K562 (cell line): ENCODE measurements around the gene CDRT4. TPM values are rescaled to one million over a fixed set of nuclear protein-coding genes. Genes with fewer than 3 reads are reported as not detected.

Experiments
- ATF1 ChIP-seq, 2 experiments: fragments of 450-650 bp in 1 of 2; IDR thresholded peaks; 2 replicates each; pipeline ENCODE4 v1.6.1; 2016; ENCODE audit warnings: missing compliant biosample characterization in 1 of 2, missing genetic modification characterization in 1 of 2
- BACH1 ChIP-seq: fragments of 200-800 bp; sonication (Bioruptor generic); IDR thresholded peaks from 2 replicates; pipeline ENCODE4 v1.6.1; 2016; ENCODE audit warnings: missing genetic modification characterization, missing compliant biosample characterization
- CBFA2T2 ChIP-seq: fragments of 450-650 bp; conservative IDR thresholded peaks from 2 replicates; pipeline ENCODE4 v1.6.1; 2017; ENCODE audit warnings: mild to moderate bottlenecking
- CHAMP1 ChIP-seq: fragments of 450-650 bp; IDR thresholded peaks from 2 replicates; pipeline ENCODE4 v1.6.1; 2016; ENCODE audit warnings: mild to moderate bottlenecking
- CREBBP ChIP-seq: IDR thresholded peaks from one replicate; pipeline ENCODE4 v1.6.1; 2012; ENCODE audit warnings: low read depth, mild to moderate bottlenecking, control low read depth, inconsistent platforms, low read length
- DPF2 ChIP-seq: fragments of 450-650 bp; IDR thresholded peaks from 2 replicates; pipeline ENCODE4 v1.6.1; 2016
- FOXA3 ChIP-seq, 2 experiments: fragments of 450-650 bp in 1 of 2; sonication (generic) in 1 of 2; formaldehyde crosslinking; IDR thresholded peaks in 1 of 2; conservative IDR thresholded peaks in 1 of 2; 2 replicates each; pipeline versions ENCODE4 v1.4.0 to v1.8.0; 2020 to 2022; ENCODE audit warnings: mild to moderate bottlenecking in 2 of 2, missing genetic modification reagents in 1 of 2
- HMG20B ChIP-seq: fragments of 250-450 bp; sonication (Bioruptor Pico); IDR thresholded peaks from 2 replicates; pipeline ENCODE4 v1.5.0; 2021; ENCODE audit warnings: mild to moderate bottlenecking
- JUNB ChIP-seq: fragments of 450-650 bp; formaldehyde crosslinking; conservative IDR thresholded peaks from 2 replicates; pipeline ENCODE4 v1.4.0; 2020; ENCODE audit warnings: mild to moderate bottlenecking
- JUND ChIP-seq, 2 experiments: IDR thresholded peaks; 2 replicates in 1 of 2; 3 replicates in 1 of 2; pipeline ENCODE4 v1.6.1; 2011; ENCODE audit warnings: borderline replicate concordance in 2 of 2, low read depth in 2 of 2, low read length in 2 of 2, improper control_type of control experiment in 1 of 2, missing biosample characterization in 1 of 2, missing genetic modification characterization in 1 of 2, missing genetic modification reagents in 1 of 2
- LEF1 ChIP-seq: fragments of 450-650 bp; IDR thresholded peaks from 2 replicates; pipeline ENCODE4 v1.6.1; 2016; ENCODE audit warnings: mild to moderate bottlenecking
- MTA2 ChIP-seq: fragments of 450-650 bp; IDR thresholded peaks from 2 replicates; pipeline ENCODE4 v1.6.1; 2016; ENCODE audit warnings: low read depth
- OTX1 ChIP-seq: fragments of 450-650 bp; formaldehyde crosslinking; IDR thresholded peaks from 2 replicates; pipeline ENCODE4 v1.4.0; 2022; ENCODE audit warnings: mild to moderate bottlenecking
- PTBP1 ChIP-seq: fragments of 200-400 bp; formaldehyde crosslinking; IDR thresholded peaks from 2 replicates; pipeline ENCODE4 v1.6.1; 2017; ENCODE audit warnings: low read depth, low read length
- SMARCA4 ChIP-seq: fragments of 450-650 bp; IDR thresholded peaks from 2 replicates; pipeline ENCODE4 v1.6.1; 2016
- SMARCC2 ChIP-seq: fragments of 450-650 bp; IDR thresholded peaks from 2 replicates; pipeline ENCODE4 v1.6.1; 2017; ENCODE audit warnings: antibody characterized with exemption, moderate library complexity, mild to moderate bottlenecking, low read depth
- TEAD4 ChIP-seq, 2 experiments: sonication (generic) in 1 of 2; formaldehyde crosslinking in 1 of 2; IDR thresholded peaks; 2 replicates each; pipeline versions ENCODE4 v1.6.1 to v1.8.0; 2012 to 2022; ENCODE audit warnings: borderline replicate concordance in 1 of 2, inconsistent platforms in 1 of 2, low read length in 1 of 2, mild to moderate bottlenecking in 1 of 2, missing genetic modification reagents in 1 of 2
- TOE1 ChIP-seq, 2 experiments: fragments of 450-650 bp in 1 of 2; sonication (generic) in 1 of 2; formaldehyde crosslinking in 1 of 2; IDR thresholded peaks; 2 replicates each; pipeline versions ENCODE4 v1.7.1 to v1.8.0; 2016 to 2022; ENCODE audit warnings: borderline replicate concordance in 2 of 2, mild to moderate bottlenecking in 2 of 2, antibody characterized with exemption in 1 of 2, inconsistent platforms in 1 of 2, low read depth in 1 of 2, missing genetic modification reagents in 1 of 2, moderate library complexity in 1 of 2
- ZFP36 ChIP-seq: fragments of 150-350 bp; IDR thresholded peaks from 2 replicates; pipeline ENCODE4 v1.6.1; 2018; ENCODE audit warnings: low read length, low read depth; ENCODE audit not compliant: partially characterized antibody
- ZKSCAN1 ChIP-seq: fragments of 150-350 bp; IDR thresholded peaks from 2 replicates; pipeline ENCODE4 v1.6.1; 2016; ENCODE audit warnings: low read depth, low read length
- ZNF175 ChIP-seq: fragments of 200-800 bp; sonication (Bioruptor generic); IDR thresholded peaks from 2 replicates; pipeline ENCODE4 v1.6.1; 2016; ENCODE audit warnings: low read depth, mild to moderate bottlenecking, missing genetic modification characterization, missing compliant biosample characterization
- ZNF263 ChIP-seq: sonication (generic); formaldehyde crosslinking; IDR thresholded peaks from 2 replicates; pipeline ENCODE4 v1.8.0; 2022; ENCODE audit warnings: mild to moderate bottlenecking, missing genetic modification reagents, borderline replicate concordance
- ZNF586 ChIP-seq: fragments of 450-650 bp; formaldehyde crosslinking; conservative IDR thresholded peaks from 2 replicates; pipeline ENCODE4 v1.4.0; 2020; ENCODE audit warnings: mild to moderate bottlenecking, moderate library complexity
- ZNF589 ChIP-seq: fragments of 200-800 bp; sonication (Bioruptor generic); IDR thresholded peaks from 2 replicates; pipeline ENCODE4 v1.6.1; 2016; ENCODE audit warnings: low read depth, missing genetic modification characterization, missing compliant biosample characterization
- ZNF830 ChIP-seq: fragments of 250-450 bp; sonication (Bioruptor Pico); IDR thresholded peaks from 2 replicates; pipeline ENCODE4 v1.5.0; 2021; ENCODE audit warnings: mild to moderate bottlenecking
- polyA plus RNA-seq, 8 experiments: library from polyadenylated mRNA; depleted of rRNA in 4 of 8; stranded (reverse) in 5 of 8; unstranded in 3 of 8; fragments of >200 nt; fragmentation: Nextera tagmentation in 2 of 8; fragmentation: Illumina TruSeq in 1 of 8; extraction: Ambion mirVana in 2 of 8; extraction: Trizol in 1 of 8; gene quantifications; 2 replicates each; pipeline versions ENCODE4 v1.2.1 to v1.2.3, GENCODE V29; 2011 to 2014; ENCODE audit warnings: inconsistent platforms in 1 of 8, missing spikeins in 1 of 8
- total RNA-seq, 7 experiments: library from RNA; depleted of rRNA in 6 of 7; stranded (reverse); fragments of >200 nt in 6 of 7; fragmentation: Illumina TruSeq in 2 of 7; extraction: Trizol in 2 of 7; gene quantifications; 2 replicates each; pipeline versions ENCODE4 v1.2.1 to v1.2.3, GENCODE V29; 2011 to 2021; ENCODE audit warnings: low replicate concordance in 1 of 7

CDRT4 gene
- total and polyA plus RNA-seq, 9 of the 15 experiments (the other 6 are each of a cell fraction or from before 2014, with no cell fraction given) = 1.7 to 6.4 (median 3.5) TPM

DNA sequence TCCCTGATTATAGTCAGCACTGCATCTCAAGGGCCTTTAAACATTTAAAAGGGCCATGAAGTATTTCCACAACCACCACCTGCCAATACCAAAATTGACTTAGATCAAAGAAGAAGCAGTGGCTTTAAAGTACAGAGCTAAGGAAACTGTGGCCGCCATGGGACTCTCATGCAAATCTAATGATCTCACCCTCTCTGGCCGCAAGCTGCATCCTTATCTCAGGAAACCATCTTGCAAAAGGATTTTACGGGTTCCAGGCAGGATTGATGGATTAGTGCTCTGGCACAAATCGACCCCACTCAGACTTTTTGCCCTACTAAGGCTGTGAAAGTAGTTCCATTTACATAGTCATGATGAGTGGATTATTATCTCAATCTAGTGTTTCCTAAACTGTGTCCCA is 22.6 kb downstream of the CDRT4 start (continued):
- TF ChIP-seq JUNB (CRISPR knock-in tag) (no peak), ZNF263 (no peak), CHAMP1 (no peak), ZNF589 (CRISPR knock-in tag) (no peak), ZNF830 (CRISPR knock-in tag) (no peak), ZNF175 (no peak), ZKSCAN1 (peak; percentile 52; the same call in 1 of the 2 replicates), PTBP1 (no peak), LEF1 (0 out of 2 replicates have a peak, but pooled peaks have one; percentile 32), TOE1 (IDR thresholded peaks at IDR 0.05; ENCODE audit: borderline replicate concordance) (no peak), TOE1 (CRISPR knock-in tag; IDR thresholded peaks at IDR 0.05; ENCODE audit: borderline replicate concordance, low read depth) (no peak), OTX1 (CRISPR knock-in tag) (no peak), SMARCA4 (peak; percentile 72), TEAD4 (IDR thresholded peaks at IDR 0.05; ENCODE audit: low read length) (peak; percentile 64; the same call in 1 of the 2 replicates), TEAD4 (CRISPR knock-in tag; IDR thresholded peaks at IDR 0.05; ENCODE audit: borderline replicate concordance) (no peak), CREBBP (no peak), JUND (IDR thresholded peaks at IDR 0.05; ENCODE audit: borderline replicate concordance, low read depth, low read length) (peak; percentile 72; the same call in 1 of the 2 replicates), JUND (tag; IDR thresholded peaks at IDR 0.05; ENCODE audit: borderline replicate concordance, low read depth, low read length) (no peak; the same call in 2 of the 3 replicates), CBFA2T2 (peak; percentile 53), SMARCC2 (0 out of 2 replicates have a peak, but pooled peaks have one; percentile 38), FOXA3 (CRISPR knock-in tag; conservative IDR thresholded peaks at IDR 0.05 in 1 of 2, IDR thresholded peaks at IDR 0.05 in 1 of 2) (no peak), HMG20B (CRISPR knock-in tag) (no peak), ZNF586 (no peak), ATF1 (CRISPR knock-in tag; IDR thresholded peaks at IDR 0.05) (no peak), ATF1 (tag; IDR thresholded peaks at IDR 0.05) (no peak), ZFP36 (no peak), MTA2 (0 out of 2 replicates have a peak, but pooled peaks have one; percentile 36), BACH1 (tag) (no peak), DPF2 (peak; percentile 49; the same call in 1 of the 2 replicates)
- TF ChIP-seq, all 486 proteins: peak for 27
